Stimulated activated naive CD8-positive, alpha-beta T cell treated with anti-CD3 and anti-CD28 coated beads, Interleukin-15, amount 100 ng/mL, for 72 hours (primary cell): Measurements from ENCODE around the gene PPIE.

Experiments
- ATAC-seq: fragments of 150-1000 bp; cut with Tn5 transposase; 2 replicates; pipeline ENCODE4 v1.10.0; 2021; ENCODE audit warnings: mild to moderate bottlenecking, moderate library complexity
- DNase-seq, 2 donors: peaks; one replicate each; pipeline ENCODE4 v3.0.0; 2021 to 2022
- H3K27ac Mint-ChIP-seq, 2 donors: one replicate each; pipeline ENCODE4 v1.8.0; 2022; ENCODE audit warnings: mild to moderate bottlenecking in 2 of 2, mixed read lengths in 2 of 2, moderate library complexity in 2 of 2
- H3K27me3 Mint-ChIP-seq: one replicate; pipeline ENCODE4 v1.8.0; 2022; ENCODE audit warnings: mixed read lengths
- H3K4me1 Mint-ChIP-seq: one replicate; pipeline ENCODE4 v1.8.0; 2022; ENCODE audit warnings: mild to moderate bottlenecking, mixed read lengths
- H3K4me3 Mint-ChIP-seq, 2 donors: one replicate each; pipeline ENCODE4 v1.8.0; 2022; ENCODE audit warnings: mild to moderate bottlenecking in 2 of 2, mixed read lengths in 2 of 2, moderate library complexity in 1 of 2
- H3K9me3 Mint-ChIP-seq, 2 donors: one replicate each; pipeline ENCODE4 v1.8.0; 2022; ENCODE audit warnings: mixed read lengths in 2 of 2

Gene PPIE

DNA sequence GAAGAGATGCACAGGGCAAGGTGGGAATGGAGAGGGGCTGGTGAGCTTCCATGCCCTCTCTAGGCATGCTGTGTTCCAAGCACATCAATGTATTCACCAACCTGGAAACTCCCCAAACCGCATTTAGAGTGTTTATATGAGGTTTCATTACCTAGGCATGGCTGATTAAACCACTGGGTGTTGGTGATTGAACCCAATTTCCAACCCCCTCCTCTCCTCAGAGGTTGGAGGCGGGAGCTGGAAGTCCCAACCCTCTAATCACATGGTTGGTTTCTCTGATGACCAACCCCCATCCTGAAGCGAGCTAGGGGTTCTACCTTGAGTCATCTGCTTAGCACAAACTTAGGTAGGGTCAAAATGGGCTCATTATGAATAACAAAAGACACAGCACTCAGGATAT, 3.0 kb upstream of the PPIE start:
- peaks cover 5 to 7% of the 10 kb centered on the region in 2 donors for H3K9me3 Mint-ChIP-seq
- no peak overlapping the region for H3K27ac Mint-ChIP-seq
- peaks cover 52% of the 10 kb centered on the region for H3K4me1 Mint-ChIP-seq
- peak in 1 of 2 donors; percentile 38 for DNase-seq
- H3K27me3 Mint-ChIP-seq = peaks cover 31% of the 10 kb centered on the region
- H3K4me3 Mint-ChIP-seq = no peak overlapping the region
- ATAC-seq = peak; percentile 34

DNA sequence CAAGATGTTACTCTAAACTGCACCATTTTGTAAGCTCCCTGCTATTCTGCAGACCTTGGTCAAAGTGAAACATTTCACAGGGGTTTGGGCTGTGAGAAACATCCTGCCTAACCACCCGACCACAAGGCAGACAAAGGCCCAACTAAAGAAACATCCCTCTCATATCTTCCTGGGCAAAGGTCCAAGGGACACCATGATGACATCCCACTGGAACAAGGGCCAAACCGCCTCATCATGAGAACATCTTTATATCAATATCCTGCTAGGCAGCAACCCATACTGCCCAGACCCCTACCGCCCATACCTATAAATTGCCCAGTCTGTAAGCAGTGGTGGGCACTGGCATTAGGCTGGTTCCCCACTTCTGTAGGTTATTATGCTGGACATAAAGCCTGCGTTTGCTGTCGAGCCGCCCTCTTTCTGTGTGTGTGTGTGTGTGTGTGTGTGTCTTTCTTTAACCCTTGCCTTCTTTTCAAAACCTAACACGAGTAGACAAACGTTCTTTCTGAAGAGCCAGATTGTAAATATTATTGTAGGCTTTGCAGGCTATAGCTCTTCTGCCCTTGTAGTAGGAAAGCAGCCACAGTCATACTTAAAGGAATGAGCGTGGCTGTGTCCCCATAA, 1.0 kb upstream of the PPIE start:
- ATAC-seq = no peak
- Mint-ChIP-seq H3K4me1 (peaks cover 60% of the 10 kb centered on the region), H3K4me3 (peak overlapping the region; percentile 34 to 56), H3K27me3 (peaks cover 29% of the 10 kb centered on the region), H3K27ac (peak overlapping the region in 1 of 2 donors; percentile 86), H3K9me3 (peaks cover 5 to 7% of the 10 kb centered on the region in 2 donors)
- DNase-seq = no peak

DNA sequence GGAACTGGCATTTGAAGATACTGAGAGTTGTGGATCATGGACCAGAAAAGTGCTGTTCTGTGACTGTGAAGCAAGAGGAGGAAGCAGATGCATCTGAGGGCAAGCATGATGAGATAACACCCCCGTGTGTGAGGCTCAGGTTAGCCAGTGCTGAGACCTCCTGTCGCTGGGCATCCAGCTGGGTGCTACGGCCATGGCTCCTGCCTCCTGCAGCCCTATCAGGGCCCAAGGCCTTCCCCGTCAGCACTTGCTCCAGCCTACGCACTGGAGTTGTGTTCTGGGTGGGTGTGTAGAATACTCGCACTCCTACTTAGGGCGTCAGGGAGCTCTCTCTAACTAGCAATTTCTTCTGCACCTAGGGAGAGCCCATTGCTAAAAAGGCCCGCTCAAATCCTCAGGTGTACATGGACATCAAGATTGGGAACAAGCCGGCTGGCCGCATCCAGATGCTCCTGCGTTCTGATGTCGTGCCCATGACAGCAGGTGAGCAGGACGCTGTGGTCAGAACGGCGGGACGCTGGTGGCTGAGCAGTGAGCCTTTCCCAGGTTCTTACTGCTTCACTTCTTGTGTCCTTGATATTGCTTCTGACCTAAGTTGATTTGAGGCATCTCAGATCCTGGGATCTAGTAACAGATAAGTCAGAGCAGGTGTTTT, 6.5 kb downstream of the PPIE start:
- ATAC-seq (no peak), DNase-seq (no peak)
- Mint-ChIP-seq H3K4me3 (no peak overlapping the region), H3K27me3 (no peaks in the 10 kb centered on the region), H3K9me3 (no peaks in the 10 kb centered on the region), H3K27ac (peak overlapping the region; percentile 57 to 83), H3K4me1 (peaks cover 26% of the 10 kb centered on the region)

DNA sequence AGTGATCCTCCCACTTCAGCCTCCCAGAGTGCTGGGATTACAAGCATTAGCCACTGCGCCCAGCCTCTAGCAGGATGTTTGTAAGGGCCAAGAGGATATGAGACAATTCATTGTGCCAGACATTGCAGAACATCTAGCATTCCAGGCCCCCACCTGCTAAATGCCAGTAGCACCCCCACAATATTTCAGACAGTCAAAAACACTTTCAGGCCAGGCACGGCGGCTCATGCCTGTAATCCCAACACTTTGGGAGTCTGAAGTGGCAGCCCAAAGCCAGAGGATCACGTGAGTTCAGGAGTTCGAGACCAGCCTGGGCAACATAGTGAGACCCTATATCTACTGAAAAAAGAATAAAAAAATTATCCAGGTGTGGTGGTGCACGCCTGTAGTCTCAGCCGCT, 12.9 kb downstream of the PPIE start:
- Mint-ChIP-seq H3K9me3 (no peaks in the 10 kb centered on the region), H3K27me3 (no peaks in the 10 kb centered on the region), H3K27ac (peak overlapping the region in 1 of 2 donors; percentile 8), H3K4me3 (no peak overlapping the region), H3K4me1 (peaks cover 4% of the 10 kb centered on the region)
- ATAC-seq (no peak), DNase-seq (no peak)

DNA sequence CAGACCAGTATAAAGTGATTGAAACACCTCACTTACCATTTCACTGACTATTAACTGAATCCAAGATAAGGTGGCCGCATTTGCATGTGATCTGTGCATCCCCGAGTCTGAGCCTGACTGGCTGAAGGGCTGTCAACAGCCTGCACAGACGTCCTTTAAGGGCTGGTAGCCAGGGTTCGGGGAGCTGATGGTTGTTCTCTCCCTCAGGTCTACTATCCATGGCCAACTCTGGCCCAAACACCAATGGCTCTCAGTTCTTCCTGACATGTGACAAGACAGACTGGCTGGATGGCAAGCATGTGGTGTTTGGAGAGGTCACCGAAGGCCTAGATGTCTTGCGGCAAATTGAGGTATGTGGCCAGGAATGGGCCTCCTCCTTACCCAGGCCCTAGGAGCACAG, 14.0 kb downstream of the PPIE start:
- ATAC-seq = no peak
- Mint-ChIP-seq H3K4me3 (no peak overlapping the region), H3K9me3 (no peaks in the 10 kb centered on the region), H3K27ac (no peak overlapping the region), H3K27me3 (no peaks in the 10 kb centered on the region), H3K4me1 (no peaks in the 10 kb centered on the region)
- DNase-seq = no peak

DNA sequence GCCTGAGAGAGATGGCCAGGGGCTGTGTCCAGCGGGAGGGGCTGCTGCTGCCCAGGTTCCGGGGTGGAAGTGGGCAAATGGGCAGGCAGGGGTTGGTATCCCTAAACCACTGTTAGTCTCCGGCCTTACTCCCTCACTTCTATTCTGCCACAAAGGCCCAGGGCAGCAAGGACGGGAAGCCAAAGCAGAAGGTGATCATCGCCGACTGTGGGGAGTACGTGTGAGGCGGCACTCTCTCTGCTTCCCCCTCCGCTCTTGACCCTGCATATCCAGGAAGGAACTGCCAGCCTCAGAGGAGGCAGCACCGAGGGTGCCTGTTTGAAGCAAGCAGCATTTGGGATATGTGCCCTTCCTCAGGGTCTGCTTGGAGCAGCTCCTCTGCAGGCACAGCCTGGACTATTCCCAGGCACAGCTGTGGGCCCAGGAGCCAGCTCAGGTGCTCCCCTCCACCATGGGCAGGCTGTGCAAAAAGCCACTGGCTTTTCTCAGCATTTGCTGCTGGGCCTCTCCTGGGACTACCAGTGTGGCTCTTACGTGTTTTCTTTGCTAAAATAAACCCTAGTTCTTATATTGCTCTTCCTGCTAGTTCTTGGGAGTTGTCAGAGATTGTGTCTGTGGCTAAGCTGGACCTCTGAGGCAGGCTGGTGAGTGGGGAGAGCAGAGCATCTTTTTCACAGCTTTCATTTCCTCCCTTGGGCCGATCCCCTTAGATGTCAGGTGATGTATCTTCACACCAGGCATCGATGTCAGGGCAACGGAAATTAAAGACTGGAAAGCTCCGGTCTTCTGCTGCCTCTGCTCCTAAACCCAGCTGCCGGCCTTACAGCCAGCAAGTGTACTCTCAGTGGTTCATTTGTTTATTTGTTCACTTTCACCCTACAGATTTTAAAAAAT, 14.7 kb downstream of the PPIE start:
- H3K27me3 Mint-ChIP-seq = no peaks in the 10 kb centered on the region
- H3K9me3 Mint-ChIP-seq = no peaks in the 10 kb centered on the region
- no peak overlapping the region for H3K4me3 Mint-ChIP-seq

DNA sequence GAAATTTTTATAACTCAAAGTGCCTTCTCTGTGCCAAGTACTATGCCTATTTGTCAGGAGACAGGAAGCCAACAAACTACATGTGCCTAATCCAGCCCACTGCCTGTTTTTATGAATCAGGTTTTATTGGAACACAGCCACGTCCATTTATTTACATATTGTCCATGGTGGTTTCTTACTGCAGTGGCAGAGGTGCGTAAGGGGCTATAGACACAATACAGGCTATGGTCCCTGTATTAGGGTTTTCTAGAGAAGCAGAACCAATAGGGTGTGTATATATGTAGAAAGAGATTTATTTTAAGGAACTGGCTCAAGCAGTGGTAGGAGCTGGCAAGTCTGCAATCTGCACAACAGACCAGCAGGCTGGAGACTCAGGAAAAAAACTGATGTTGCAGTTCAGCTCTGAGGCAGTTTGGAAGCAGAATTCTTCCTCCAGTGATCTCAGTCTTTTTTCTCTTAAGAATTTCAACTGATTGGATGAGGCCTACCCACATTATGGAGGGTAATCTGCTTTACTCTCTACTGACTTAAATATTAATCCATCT, 15.4 kb downstream of the PPIE start:
- ATAC-seq = no peak

More for the DNA sequence above, 14.7 kb downstream of the PPIE start:
- ATAC-seq (no peak), DNase-seq (no peak)
- Mint-ChIP-seq H3K4me1 (no peaks in the 10 kb centered on the region), H3K27ac (peak overlapping the region in 1 of 2 donors; percentile 68)

DNA sequence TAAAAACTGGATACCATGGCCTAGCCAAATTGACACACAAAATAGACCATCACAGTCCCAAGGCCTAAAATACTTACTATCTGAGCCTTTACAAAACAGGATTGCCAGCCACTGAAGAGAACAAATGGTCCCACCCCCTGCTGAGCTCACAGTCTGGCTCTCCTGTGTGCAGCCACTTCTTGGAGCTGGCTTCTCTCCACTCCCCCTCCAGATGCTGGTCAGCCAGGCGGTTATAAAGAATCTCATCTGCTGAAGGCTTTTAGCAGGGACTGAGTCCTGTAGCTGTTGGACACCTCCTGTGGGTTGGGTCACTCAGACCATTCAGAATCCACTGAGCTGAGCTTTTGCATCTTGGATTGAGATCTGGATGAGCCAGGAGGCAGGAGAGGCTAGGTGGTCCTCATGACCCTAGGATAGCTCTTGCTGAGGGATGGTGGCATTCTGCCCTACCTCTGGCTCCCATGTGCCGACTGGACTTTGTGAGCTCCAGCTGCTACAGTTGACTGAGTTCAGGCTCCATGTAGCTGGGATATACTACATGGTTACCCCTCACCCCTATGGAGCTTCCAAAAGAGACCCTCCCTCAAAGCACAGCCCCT, 16.3 kb downstream of the PPIE start:
- H3K4me1 Mint-ChIP-seq = no peaks in the 10 kb centered on the region
- DNase-seq (no peak), ATAC-seq (no peak)
- H3K27me3 Mint-ChIP-seq = no peaks in the 10 kb centered on the region
- H3K4me3 Mint-ChIP-seq = no peak overlapping the region
- H3K27ac Mint-ChIP-seq = no peak overlapping the region
- H3K9me3 Mint-ChIP-seq = no peaks in the 10 kb centered on the region

More for the DNA sequence above, 15.4 kb downstream of the PPIE start:
- Mint-ChIP-seq H3K4me1 (no peaks in the 10 kb centered on the region), H3K27me3 (no peaks in the 10 kb centered on the region), H3K9me3 (no peaks in the 10 kb centered on the region), H3K4me3 (no peak overlapping the region), H3K27ac (peak overlapping the region in 1 of 2 donors; percentile 68)
- DNase-seq = no peak

DNA sequence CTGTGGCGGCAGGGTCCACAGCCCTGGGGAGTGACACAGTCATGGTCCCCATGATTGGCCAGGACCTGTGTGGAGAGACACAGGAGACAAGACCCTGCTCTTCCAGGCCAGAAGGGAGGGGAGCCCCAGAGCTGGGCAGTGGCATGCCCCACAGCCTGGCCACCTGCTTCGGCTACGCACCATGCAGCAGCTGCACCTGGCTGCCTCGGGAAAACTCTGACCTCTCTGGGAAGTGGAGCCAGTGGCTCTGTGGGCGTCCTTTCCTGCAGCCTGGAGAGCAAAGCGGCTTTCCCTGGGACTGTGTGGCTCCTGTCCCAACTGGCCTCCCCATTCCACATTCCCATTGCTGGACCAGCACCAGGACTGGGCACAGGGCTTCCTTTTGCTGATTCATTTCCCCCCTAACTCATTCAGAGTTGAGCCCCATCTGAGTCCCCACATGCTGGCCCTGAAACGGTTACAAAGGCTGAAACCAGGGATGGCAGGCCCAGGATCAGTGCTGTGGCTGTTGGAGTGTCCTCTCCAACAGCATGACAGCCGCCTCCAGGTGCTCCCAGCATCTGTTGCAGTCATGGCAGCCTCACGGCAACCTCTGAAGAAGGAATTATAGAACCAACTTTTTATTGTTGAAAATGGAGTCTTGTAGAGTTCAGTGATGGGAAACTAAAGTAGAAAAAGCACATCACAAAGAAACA, 17.4 kb downstream of the PPIE start:
- no peaks in the 10 kb centered on the region for H3K27me3 Mint-ChIP-seq

DNA sequence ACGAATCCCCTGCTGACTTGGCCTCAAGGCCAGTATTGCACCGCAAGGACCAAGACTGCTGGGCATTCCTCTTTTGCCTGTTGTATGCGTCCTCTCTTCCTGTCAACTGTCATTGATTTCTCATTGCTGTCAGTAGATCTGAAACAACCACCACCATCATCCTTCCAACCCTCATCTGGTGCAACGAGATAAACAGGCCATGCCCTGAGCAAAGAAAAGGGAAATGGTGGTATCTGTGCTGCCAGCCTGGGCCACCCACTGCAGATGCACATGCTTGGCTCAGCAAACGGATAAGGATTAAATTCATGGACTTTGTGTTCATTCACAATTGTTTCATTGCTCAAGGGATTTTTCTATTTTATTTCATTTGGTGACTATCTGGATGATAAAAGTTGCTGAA, 18.8 kb downstream of the PPIE start:
- Mint-ChIP-seq H3K9me3 (no peaks in the 10 kb centered on the region), H3K27me3 (no peaks in the 10 kb centered on the region), H3K4me1 (no peaks in the 10 kb centered on the region), H3K27ac (no peak overlapping the region), H3K4me3 (no peak overlapping the region)
- ATAC-seq (no peak), DNase-seq (no peak)

More for the DNA sequence above, 17.4 kb downstream of the PPIE start:
- DNase-seq = no peak
- Mint-ChIP-seq H3K27ac (peak overlapping the region; percentile 91 to 93), H3K9me3 (no peaks in the 10 kb centered on the region), H3K4me3 (no peak overlapping the region), H3K4me1 (no peaks in the 10 kb centered on the region)
- ATAC-seq = no peak

DNA sequence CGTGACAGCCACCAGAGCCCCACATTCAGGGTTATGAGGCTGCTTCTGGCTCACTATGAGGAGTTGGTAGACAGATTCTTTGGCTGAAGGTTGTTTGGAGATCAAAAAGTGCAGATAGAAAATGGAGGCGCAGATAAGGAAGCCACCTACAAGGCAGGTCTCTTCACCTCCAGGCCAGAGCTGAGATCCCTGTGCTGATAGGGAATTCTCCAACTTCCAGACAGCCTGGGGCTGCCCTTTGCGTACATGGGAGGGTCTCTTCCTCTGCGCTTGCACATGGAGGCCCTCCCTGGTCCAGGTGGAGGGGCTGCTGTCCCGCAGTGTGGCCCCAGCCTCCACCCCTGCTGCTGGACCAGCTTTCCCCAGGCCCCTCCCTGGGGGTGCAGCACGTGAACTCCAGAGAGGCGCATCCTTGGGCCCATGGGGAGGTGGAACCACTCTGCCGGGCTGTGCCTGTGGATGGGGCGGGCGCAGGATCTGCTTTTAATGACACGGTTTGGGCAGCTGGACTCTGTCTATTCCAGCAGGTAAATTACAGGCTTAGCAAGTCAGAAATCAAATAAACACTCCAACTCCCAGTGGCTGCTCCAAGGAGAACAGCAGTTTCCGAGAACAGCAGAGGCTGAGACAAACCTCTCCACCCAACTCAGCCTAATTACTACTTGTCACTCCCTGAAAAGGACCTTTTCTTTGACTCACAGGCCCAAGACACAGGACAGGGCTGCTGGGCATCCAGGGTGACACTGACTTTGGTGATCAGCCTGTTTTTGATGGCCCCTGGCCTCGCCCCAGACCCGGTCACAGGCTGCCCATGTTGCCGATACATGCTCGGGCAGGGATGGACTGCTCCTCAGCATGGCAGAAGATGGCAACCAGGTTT, 20.1 kb downstream of the PPIE start:
- DNase-seq (no peak), ATAC-seq (no peak)
- H3K4me1 Mint-ChIP-seq = no peaks in the 10 kb centered on the region
- no peak overlapping the region for H3K4me3 Mint-ChIP-seq
- H3K9me3 Mint-ChIP-seq = no peaks in the 10 kb centered on the region
- no peaks in the 10 kb centered on the region for H3K27me3 Mint-ChIP-seq
- peak overlapping the region; percentile 25 to 83 for H3K27ac Mint-ChIP-seq

DNA sequence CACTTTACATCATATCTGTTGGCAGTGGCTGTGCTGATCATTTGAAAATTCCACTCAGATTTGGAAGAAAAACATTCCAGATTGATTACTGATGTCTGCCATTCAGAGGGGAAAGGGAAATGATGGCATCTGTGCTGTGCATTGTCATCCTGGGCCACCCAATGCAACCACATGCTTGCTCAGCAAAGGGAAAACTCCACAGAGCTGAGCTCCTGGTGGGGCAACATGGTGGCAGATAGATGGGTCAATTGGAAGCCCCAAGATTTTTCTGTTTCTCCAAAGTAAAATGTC, 20.7 kb downstream of the PPIE start:
- ATAC-seq (no peak), DNase-seq (no peak)
- no peaks in the 10 kb centered on the region for H3K27me3 Mint-ChIP-seq
- H3K9me3 Mint-ChIP-seq = no peaks in the 10 kb centered on the region
- no peak overlapping the region for H3K4me3 Mint-ChIP-seq
- H3K27ac Mint-ChIP-seq = no peak overlapping the region
- H3K4me1 Mint-ChIP-seq = no peaks in the 10 kb centered on the region

DNA sequence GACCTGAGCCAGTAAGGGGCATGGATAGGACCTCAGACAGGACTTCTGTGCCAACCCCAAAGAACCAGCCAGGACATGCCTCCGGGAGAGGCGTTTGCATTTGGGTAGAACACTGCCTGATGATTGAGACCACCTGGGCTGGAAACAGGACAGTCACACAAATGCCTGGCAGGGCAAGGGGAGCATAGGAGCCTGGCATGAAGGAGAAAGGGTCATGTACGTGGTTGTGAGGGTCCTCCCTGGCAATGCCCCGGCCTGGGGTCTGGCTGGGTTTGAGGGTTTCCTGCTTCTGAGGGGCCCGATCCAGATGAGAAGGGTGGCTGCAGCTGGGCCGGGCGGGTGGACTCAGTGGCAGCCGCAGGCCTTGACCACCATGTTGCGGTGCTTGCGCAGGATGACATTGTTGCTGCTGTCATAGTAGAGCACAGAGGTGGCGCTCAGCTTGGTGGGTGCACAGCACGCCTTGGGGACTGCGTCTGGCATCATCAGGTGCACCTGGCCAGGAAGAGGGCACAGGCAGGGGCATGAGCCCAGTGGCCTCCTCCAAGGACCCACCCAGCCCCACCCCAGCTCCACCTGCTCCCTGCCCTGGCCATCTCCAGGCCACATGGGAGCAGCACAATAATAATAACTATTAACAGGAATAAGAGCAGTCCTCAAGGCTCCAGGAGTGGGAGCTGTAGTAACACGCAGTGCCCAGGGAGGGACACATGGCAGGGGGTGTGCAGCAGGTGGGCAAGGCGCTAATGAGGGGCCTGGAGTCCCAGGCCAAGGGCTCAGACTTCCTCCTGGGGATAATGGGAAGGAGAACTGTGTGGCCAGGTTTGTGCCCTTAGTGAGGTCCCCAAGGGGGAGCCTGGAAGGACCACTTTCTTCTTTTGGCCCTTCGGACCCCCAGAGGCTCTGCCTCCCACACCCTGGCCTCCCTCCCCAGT, 21.7 kb downstream of the PPIE start:
- H3K27ac Mint-ChIP-seq = no peak overlapping the region
- H3K27me3 Mint-ChIP-seq = no peaks in the 10 kb centered on the region
- ATAC-seq (no peak), DNase-seq (no peak)
- no peaks in the 10 kb centered on the region for H3K4me1 Mint-ChIP-seq
- H3K9me3 Mint-ChIP-seq = no peaks in the 10 kb centered on the region
- H3K4me3 Mint-ChIP-seq = no peak overlapping the region
